HepG2 (cell line): ENCODE data around the gene NFX1. TPM values are rescaled to one million over a fixed set of nuclear protein-coding genes. Genes with fewer than 3 reads are reported as not detected.

Source experiments
- DR1 ChIP-seq: sonication (generic); formaldehyde crosslinking; IDR thresholded peaks from 2 replicates; pipeline ENCODE4 v1.8.0; 2021; ENCODE audit warnings: mild to moderate bottlenecking, missing genetic modification reagents, inconsistent platforms
- KDM2A ChIP-seq: sonication (generic); formaldehyde crosslinking; IDR thresholded peaks from 2 replicates; pipeline ENCODE4 v1.4.0; 2020; ENCODE audit warnings: low read depth, missing genetic modification reagents, borderline replicate concordance
- SIN3A ChIP-seq: IDR thresholded peaks from 2 replicates; pipeline ENCODE4 v1.6.1; 2011; ENCODE audit warnings: low read depth, mild to moderate bottlenecking, control low read depth, low read length, borderline replicate concordance
- SIX1 ChIP-seq: sonication (generic); formaldehyde crosslinking; IDR thresholded peaks from 2 replicates; pipeline ENCODE4 v1.4.0; 2020; ENCODE audit warnings: missing genetic modification reagents, borderline replicate concordance
- SMYD3 ChIP-seq: sonication (generic); formaldehyde crosslinking; IDR thresholded peaks from 2 replicates; pipeline ENCODE4 v1.8.1; 2023; ENCODE audit warnings: mild to moderate bottlenecking, missing genetic modification reagents
- TCF12 ChIP-seq, 2 experiments: fragments of 450-650 bp in 1 of 2; sonication (generic) in 1 of 2; formaldehyde crosslinking in 1 of 2; IDR thresholded peaks; 2 replicates each; pipeline versions ENCODE4 v1.6.1 to v1.8.0; 2017 to 2022; ENCODE audit warnings: antibody characterized with exemption in 1 of 2, mild to moderate bottlenecking in 1 of 2, missing genetic modification reagents in 1 of 2, moderate library complexity in 1 of 2
- ZBTB7B ChIP-seq: sonication (generic); formaldehyde crosslinking; IDR thresholded peaks from 2 replicates; pipeline ENCODE4 v1.4.0; 2020; ENCODE audit warnings: missing genetic modification reagents
- ZC3H4 ChIP-seq: sonication (generic); formaldehyde crosslinking; IDR thresholded peaks from 2 replicates; pipeline ENCODE4 v1.4.0; 2020; ENCODE audit warnings: missing genetic modification reagents, borderline replicate concordance
- ZMYM3 ChIP-seq: sonication (generic); formaldehyde crosslinking; IDR thresholded peaks from 2 replicates; pipeline ENCODE4 v1.5.1; 2020; ENCODE audit warnings: mild to moderate bottlenecking, missing genetic modification reagents
- ZNF235 ChIP-seq: sonication (generic); formaldehyde crosslinking; IDR thresholded peaks from 2 replicates; pipeline ENCODE4 v1.8.1; 2023; ENCODE audit warnings: mild to moderate bottlenecking, missing genetic modification reagents, borderline replicate concordance
- ZNF550 ChIP-seq: sonication (generic); formaldehyde crosslinking; IDR thresholded peaks from 2 replicates; pipeline ENCODE4 v1.4.0; 2020; ENCODE audit warnings: mild to moderate bottlenecking, missing genetic modification reagents, borderline replicate concordance
- ZNF614 ChIP-seq: IDR thresholded peaks from 2 replicates; pipeline ENCODE4 v1.6.1; 2018; ENCODE audit warnings: missing biosample characterization, missing genetic modification reagents, inconsistent platforms, borderline replicate concordance
- ZNF792 ChIP-seq: IDR thresholded peaks from 2 replicates; pipeline ENCODE4 v1.6.1; 2016
- polyA plus RNA-seq, 8 experiments: library from polyadenylated mRNA; depleted of rRNA in 3 of 8; stranded (reverse) in 7 of 8; unstranded in 1 of 8; fragments of >200 nt; fragmentation: Illumina TruSeq in 4 of 8; extraction: Trizol in 4 of 8; gene quantifications; 2 replicates each; pipeline versions ENCODE4 v1.2.1 to v1.2.3, GENCODE V29; 2011 to 2016; ENCODE audit warnings: low read depth in 4 of 8, missing spikeins in 1 of 8, mixed read lengths in 1 of 8; ENCODE audit not compliant: insufficient read depth in 1 of 8
- total RNA-seq, 5 experiments: library from RNA; depleted of rRNA; stranded (reverse); fragments of >200 nt; fragmentation: Illumina TruSeq; extraction: Trizol; gene quantifications; 2 replicates each; pipeline ENCODE4 v1.2.3, GENCODE V29; 2016; ENCODE audit warnings: low read depth in 1 of 5
- TF ChIP-seq, protein P1 (sequence below): sonication (generic); formaldehyde crosslinking; IDR thresholded peaks from 2 replicates; pipeline ENCODE4 v1.4.0; 2020; ENCODE audit warnings: missing genetic modification reagents, borderline replicate concordance
- TF ChIP-seq, protein P2 (sequence below): IDR thresholded peaks from 2 replicates; pipeline ENCODE4 v1.6.1; 2016; ENCODE audit warnings: control low read depth
- TF ChIP-seq, protein P3 (sequence below): sonication (generic); formaldehyde crosslinking; IDR thresholded peaks from 2 replicates; pipeline ENCODE4 v1.9.0; 2022; ENCODE audit warnings: missing genetic modification reagents, mild to moderate bottlenecking, borderline replicate concordance
- TF ChIP-seq, protein P4 (sequence below): fragments of 450-650 bp; IDR thresholded peaks from 2 replicates; pipeline ENCODE4 v1.6.1; 2016
- TF ChIP-seq, protein P5 (sequence below): sonication (generic); formaldehyde crosslinking; IDR thresholded peaks from 2 replicates; pipeline ENCODE4 v1.4.0; 2020; ENCODE audit warnings: low read depth, mild to moderate bottlenecking, missing genetic modification reagents
- TF ChIP-seq, protein P6 (sequence below): IDR thresholded peaks from 2 replicates; pipeline ENCODE4 v1.6.1; 2016; ENCODE audit warnings: missing compliant biosample characterization, missing genetic modification reagents, borderline replicate concordance

NFX1 gene
- total and polyA plus RNA-seq, 2 of the 13 experiments (the other 11 are each of a cell fraction or from before 2014, with no cell fraction given), result 23.9 to 27.5 TPM

DNA sequence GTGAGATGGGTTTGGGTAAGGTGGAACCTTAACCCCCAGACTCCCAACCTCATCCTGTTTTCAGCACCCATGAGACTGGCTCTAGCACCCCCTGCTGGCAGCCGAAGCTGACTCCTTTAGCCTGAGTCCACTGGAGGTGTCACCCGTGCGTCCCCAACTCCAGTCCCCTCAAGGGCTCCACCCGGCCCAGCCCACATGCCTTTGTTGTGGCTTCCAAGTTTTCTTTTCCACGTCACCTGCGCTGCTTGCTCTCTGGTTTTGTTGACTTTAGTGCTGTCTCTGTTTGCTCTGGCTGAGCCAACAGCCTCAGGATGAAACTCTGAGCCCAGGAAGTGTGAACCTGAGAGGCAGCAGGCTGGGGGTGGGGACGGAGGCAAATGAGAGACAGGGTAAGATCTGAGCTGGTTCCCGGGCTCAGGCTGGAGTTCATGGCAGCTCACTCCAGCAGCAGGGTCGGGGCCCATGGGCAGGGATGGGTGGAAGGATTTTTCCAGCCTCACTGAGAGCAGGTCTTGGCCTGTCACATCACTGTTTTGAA is 125.3 kb downstream of the NFX1 start (continued):
- TF ChIP-seq, protein P1, sequence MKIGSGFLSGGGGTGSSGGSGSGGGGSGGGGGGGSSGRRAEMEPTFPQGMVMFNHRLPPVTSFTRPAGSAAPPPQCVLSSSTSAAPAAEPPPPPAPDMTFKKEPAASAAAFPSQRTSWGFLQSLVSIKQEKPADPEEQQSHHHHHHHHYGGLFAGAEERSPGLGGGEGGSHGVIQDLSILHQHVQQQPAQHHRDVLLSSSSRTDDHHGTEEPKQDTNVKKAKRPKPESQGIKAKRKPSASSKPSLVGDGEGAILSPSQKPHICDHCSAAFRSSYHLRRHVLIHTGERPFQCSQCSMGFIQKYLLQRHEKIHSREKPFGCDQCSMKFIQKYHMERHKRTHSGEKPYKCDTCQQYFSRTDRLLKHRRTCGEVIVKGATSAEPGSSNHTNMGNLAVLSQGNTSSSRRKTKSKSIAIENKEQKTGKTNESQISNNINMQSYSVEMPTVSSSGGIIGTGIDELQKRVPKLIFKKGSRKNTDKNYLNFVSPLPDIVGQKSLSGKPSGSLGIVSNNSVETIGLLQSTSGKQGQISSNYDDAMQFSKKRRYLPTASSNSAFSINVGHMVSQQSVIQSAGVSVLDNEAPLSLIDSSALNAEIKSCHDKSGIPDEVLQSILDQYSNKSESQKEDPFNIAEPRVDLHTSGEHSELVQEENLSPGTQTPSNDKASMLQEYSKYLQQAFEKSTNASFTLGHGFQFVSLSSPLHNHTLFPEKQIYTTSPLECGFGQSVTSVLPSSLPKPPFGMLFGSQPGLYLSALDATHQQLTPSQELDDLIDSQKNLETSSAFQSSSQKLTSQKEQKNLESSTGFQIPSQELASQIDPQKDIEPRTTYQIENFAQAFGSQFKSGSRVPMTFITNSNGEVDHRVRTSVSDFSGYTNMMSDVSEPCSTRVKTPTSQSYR (CRISPR knock-in tag), result peak; percentile 99
- TF ChIP-seq ZC3H4, result no peak
- TF ChIP-seq, protein P2, sequence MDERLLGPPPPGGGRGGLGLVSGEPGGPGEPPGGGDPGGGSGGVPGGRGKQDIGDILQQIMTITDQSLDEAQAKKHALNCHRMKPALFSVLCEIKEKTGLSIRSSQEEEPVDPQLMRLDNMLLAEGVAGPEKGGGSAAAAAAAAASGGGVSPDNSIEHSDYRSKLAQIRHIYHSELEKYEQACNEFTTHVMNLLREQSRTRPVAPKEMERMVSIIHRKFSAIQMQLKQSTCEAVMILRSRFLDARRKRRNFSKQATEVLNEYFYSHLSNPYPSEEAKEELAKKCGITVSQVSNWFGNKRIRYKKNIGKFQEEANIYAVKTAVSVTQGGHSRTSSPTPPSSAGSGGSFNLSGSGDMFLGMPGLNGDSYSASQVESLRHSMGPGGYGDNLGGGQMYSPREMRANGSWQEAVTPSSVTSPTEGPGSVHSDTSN (CRISPR knock-in tag), result peak; percentile 73
- peak; percentile 94 for TF ChIP-seq ZNF614 (CRISPR knock-in tag)
- TF ChIP-seq, protein P3, sequence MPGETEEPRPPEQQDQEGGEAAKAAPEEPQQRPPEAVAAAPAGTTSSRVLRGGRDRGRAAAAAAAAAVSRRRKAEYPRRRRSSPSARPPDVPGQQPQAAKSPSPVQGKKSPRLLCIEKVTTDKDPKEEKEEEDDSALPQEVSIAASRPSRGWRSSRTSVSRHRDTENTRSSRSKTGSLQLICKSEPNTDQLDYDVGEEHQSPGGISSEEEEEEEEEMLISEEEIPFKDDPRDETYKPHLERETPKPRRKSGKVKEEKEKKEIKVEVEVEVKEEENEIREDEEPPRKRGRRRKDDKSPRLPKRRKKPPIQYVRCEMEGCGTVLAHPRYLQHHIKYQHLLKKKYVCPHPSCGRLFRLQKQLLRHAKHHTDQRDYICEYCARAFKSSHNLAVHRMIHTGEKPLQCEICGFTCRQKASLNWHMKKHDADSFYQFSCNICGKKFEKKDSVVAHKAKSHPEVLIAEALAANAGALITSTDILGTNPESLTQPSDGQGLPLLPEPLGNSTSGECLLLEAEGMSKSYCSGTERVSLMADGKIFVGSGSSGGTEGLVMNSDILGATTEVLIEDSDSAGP (CRISPR knock-in tag), result peak; percentile 81
- TF ChIP-seq SIX1 (CRISPR knock-in tag), result peak; percentile 94; the same call in 1 of the 2 replicates
- no peak for TF ChIP-seq ZNF550 (CRISPR knock-in tag)
- 0 out of 2 replicates have a peak, but pooled peaks have one; percentile 48 for TF ChIP-seq SMYD3
- TF ChIP-seq TCF12 (IDR thresholded peaks at IDR 0.05), result no peak
- peak; percentile 95 for TF ChIP-seq TCF12 (CRISPR knock-in tag; IDR thresholded peaks at IDR 0.05)
- TF ChIP-seq, protein P4, sequence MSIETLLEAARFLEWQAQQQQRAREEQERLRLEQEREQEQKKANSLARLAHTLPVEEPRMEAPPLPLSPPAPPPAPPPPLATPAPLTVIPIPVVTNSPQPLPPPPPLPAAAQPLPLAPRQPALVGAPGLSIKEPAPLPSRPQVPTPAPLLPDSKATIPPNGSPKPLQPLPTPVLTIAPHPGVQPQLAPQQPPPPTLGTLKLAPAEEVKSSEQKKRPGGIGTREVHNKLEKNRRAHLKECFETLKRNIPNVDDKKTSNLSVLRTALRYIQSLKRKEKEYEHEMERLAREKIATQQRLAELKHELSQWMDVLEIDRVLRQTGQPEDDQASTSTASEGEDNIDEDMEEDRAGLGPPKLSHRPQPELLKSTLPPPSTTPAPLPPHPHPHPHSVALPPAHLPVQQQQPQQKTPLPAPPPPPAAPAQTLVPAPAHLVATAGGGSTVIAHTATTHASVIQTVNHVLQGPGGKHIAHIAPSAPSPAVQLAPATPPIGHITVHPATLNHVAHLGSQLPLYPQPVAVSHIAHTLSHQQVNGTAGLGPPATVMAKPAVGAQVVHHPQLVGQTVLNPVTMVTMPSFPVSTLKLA, result peak; percentile 89
- TF ChIP-seq SIN3A, result no peak
- TF ChIP-seq ZNF792 (CRISPR knock-in tag), result peak; percentile 87
- TF ChIP-seq ZNF235 (CRISPR knock-in tag), result peak; percentile 43; the same call in 1 of the 2 replicates
- TF ChIP-seq KDM2A (CRISPR knock-in tag), result peak; percentile 89
- no peak for TF ChIP-seq DR1 (CRISPR knock-in tag)
- peak; percentile 92 for TF ChIP-seq ZMYM3
- TF ChIP-seq ZBTB7B (CRISPR knock-in tag), result peak; percentile 90; the same call in 1 of the 2 replicates
- TF ChIP-seq, protein P5, sequence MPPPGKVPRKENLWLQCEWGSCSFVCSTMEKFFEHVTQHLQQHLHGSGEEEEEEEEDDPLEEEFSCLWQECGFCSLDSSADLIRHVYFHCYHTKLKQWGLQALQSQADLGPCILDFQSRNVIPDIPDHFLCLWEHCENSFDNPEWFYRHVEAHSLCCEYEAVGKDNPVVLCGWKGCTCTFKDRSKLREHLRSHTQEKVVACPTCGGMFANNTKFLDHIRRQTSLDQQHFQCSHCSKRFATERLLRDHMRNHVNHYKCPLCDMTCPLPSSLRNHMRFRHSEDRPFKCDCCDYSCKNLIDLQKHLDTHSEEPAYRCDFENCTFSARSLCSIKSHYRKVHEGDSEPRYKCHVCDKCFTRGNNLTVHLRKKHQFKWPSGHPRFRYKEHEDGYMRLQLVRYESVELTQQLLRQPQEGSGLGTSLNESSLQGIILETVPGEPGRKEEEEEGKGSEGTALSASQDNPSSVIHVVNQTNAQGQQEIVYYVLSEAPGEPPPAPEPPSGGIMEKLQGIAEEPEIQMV, result peak; percentile 88; the same call in 1 of the 2 replicates
- TF ChIP-seq, protein P6, sequence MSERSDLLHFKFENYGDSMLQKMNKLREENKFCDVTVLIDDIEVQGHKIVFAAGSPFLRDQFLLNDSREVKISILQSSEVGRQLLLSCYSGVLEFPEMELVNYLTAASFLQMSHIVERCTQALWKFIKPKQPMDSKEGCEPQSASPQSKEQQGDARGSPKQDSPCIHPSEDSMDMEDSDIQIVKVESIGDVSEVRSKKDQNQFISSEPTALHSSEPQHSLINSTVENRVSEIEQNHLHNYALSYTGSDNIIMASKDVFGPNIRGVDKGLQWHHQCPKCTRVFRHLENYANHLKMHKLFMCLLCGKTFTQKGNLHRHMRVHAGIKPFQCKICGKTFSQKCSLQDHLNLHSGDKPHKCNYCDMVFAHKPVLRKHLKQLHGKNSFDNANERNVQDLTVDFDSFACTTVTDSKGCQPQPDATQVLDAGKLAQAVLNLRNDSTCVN (CRISPR knock-in tag), result peak; percentile 70; the same call in 1 of the 2 replicates
